GOT3 (cell line): ENCODE measurements around the gene SMYD4.
"Not testable (repeated sequence)": the region's sequence is repeated elsewhere in the genome, so short reads cannot be mapped to it uniquely, and the experiment has no call there.

Experiments used
- DNase-seq: peaks from one replicate; lab custom pipeline; 2025; ENCODE audit warnings: mixed read lengths; lab: John Stamatoyannopoulos, UW

The SMYD4 gene

GRCh38 chr17:1820528-1821252, 9.0 kb downstream of the SMYD4 start:
- no peak for DNase-seq

DNA sequence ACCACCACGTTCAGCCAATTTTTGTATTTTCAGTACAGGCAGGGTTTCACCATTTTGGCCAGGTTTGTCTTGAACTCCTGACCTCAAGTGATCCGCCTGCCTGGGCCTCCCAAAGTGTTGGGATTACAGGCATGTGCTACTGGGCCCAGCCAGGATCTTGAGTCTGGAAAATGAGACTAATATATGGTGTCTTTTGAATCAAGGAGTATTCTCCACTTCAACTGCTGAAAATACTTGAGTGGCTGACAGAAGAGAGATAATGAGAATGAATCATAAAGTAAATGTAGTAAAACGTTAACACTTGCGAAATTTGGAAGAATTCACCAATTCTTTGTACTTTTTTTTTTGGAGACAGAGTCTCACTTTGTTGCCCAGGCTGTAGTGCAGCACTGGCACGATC, 16.6 kb downstream of the SMYD4 start:
- DNase-seq, result no peak

- DNase-seq, result no peak
These were observed 19.1 kb downstream of the SMYD4 start for GRCh38 chr17:1810450-1811103.

GRCh38 chr17:1809815-1810214, 19.9 kb downstream of the SMYD4 start:
- DNase-seq, result not testable (repeated sequence)

- no peak for DNase-seq
These were observed 21.1 kb downstream of the SMYD4 start for GRCh38 chr17:1808644-1809043.

- DNase-seq, result no peak
These were observed 21.8 kb downstream of the SMYD4 start for GRCh38 chr17:1807890-1808289.

DNA sequence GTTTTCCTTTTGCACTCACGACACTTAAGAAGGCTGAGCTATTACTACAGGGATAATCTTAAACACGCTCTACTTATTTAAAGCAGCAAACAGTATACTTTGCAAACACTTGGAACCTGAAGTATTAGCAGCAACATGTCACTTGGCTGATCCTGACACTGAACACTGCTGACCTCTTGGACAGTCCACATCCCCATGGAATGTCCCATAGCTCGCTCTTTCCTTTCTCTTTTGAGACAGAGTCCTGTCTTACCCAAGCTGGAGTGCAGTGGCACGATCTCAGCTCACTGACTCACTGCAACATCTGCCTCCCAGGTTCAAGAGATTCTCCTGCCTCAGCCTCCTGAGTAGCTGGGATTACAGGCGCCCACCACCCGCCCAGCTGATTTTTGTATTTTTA, 26.4 kb downstream of the SMYD4 start:
- no peak for DNase-seq

DNA sequence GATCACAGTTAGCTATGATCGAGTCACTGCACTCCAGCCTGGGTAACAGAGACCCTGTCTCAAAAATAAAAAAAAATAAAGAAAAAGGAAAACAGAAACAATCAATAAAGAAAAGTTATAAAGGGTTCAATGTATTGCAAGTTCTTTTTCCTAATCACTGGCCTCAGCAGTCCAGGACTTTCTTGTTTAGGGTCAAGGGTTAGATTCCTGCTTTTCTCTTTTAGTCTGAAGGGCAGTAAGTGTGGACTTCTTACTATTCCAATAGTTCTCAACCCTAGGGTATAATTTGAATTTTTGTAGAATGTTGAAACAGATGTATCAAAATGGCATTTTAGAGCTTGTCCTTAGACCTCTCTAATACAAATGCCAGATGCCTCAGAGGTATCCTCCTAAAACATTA, 27.3 kb downstream of the SMYD4 start:
- no peak for DNase-seq

DNA sequence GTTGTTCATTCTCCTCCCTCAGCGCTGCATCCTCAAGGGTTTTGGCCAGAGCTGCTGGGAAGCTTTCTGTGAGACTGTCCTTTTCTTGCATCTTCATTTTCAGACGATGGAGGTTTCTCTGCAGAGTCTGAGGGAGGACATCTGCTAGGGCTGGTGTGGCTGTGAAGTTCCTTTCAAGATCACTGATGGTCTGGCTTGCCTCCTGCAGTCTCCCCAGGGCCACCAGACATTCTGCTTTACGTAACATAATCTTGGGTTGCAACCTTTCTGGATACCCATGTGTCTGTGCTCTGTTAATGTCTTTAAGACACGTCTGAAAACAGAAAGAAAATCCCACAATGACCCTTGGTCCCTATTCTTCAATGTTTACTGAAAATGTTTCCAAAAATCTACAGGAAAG, 29.0 kb downstream of the SMYD4 start:
- DNase-seq, result no peak

GRCh38 chr17:1800240-1800639, 29.5 kb downstream of the SMYD4 start:
- no peak for DNase-seq

- not testable (repeated sequence) for DNase-seq
These were observed 31.9 kb downstream of the SMYD4 start for GRCh38 chr17:1797846-1798245.

- DNase-seq, result no peak
These were observed 32.4 kb downstream of the SMYD4 start for GRCh38 chr17:1797323-1797722.

GRCh38 chr17:1796800-1797199, 32.9 kb downstream of the SMYD4 start:
- no peak for DNase-seq

DNA sequence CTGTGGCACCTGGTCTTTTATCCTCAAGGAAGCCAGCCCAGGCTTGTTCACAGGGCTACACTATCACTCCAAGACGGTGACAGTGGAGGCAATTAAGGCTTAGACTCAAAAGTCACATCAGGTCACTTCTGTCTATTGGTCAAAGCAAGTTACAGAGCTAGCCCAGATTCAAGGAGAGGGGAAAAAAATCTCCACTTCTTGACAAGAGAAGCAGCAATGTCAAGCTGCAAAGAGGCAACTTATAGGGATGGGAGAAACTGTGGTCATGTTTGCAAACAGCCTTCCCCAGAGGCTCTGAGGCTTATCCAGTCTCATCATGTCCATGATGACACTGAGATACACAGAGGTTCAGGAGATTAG, 36.3 kb downstream of the SMYD4 start:
- no peak for DNase-seq

GRCh38 chr17:1792495-1793446, 36.9 kb downstream of the SMYD4 start:
- DNase-seq, result no peak

- DNase-seq, result no peak
These were observed 39.8 kb downstream of the SMYD4 start for GRCh38 chr17:1789936-1790335.

GRCh38 chr17:1787301-1787902, 42.3 kb downstream of the SMYD4 start:
- peak; percentile 54 for DNase-seq

DNA sequence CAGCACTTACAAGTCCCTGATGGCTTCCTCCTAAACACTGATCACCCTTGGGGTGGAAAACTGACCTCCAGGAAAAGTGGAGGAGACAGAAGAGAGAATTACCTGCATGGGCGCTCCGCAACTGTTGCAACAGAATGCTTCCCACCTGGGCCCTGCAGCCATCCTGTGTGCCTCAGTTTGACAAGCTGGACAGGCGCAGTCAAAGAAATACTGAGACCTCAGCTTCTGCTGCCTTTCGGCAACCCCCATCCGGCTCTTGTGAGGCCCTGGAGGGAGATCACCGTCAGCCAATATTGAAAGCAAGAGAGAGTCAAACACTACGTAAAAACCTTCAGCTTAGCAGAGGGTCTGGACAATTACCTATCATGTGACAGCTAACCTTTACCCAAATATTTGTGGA, 43.0 kb downstream of the SMYD4 start:
- DNase-seq, result no peak

DNA sequence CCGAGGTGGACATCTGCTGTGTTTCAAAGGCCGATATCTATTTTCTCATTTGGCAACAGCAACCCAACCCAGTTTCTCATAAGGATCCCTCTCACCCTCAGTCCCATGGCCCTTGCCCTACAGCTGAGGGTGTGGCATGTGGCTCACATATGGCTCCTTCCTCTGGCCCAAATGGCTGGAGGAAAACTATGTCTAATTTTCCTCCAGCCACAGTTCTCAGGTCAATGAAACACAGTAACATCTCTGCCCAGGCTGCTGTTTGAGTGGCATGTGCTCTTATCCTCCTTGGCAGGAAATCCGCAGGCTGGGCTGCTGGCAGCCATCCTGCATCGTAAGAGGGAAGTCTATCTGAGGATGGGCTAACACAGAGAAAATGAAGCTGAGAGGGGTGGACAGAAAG, 43.8 kb downstream of the SMYD4 start:
- DNase-seq, result no peak

DNA sequence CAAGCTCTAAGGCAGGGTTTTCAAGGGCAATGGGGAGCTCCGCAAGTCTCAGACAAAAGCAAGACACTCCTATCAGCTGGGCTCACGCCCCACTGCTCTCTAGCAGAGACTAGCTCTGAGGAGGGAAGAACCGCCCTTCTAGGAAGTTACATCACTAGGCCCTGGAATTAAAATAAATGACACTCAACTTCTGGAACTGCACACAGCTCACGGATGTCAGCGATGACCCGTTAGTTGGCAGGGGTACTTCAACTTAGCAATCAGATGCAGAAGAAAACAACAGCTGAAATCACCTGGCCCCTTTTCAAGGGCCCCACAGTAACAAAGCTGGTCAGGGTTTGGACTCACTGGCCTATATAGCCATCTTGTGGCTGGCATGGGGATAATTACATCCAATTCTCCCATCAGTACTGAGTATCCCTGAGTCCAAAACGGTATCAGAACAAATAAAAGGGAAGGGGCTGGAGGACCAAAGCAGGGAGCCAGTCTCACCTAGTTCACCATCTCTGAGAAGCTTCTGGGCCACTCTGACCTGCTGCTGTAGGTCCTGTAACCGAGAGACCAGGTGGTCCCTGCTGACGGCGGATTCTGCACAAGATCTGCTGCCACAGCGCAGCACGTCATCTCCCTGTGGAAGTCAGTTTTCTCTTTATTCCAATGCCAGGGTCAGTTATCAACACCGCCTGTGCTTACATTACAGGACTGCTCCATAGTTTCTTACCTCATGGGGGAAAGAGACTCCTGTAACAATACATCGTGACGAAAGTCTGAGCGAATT, 45.7 kb downstream of the SMYD4 start:
- no peak for DNase-seq

- no peak for DNase-seq
These were observed 46.4 kb downstream of the SMYD4 start for GRCh38 chr17:1783271-1783670.

DNA sequence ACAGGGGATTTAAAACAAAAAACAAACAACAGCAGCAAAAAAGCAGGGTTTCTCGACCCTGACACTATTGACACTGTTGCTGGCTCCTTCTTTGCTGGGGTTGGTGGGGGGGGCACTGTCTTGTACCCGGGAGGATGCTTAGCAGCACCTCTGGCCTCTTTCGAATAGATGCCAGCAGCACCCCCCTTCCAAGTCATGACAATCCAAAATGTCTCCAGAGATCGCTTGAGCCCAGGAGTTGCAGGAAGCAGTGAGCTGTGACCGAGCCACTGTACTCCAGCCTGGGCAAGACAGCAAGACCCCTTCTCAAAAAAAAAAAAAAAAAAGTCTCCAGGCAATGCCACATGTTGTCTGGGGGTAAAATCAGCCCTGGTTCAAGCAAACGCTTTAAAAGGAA, 47.5 kb downstream of the SMYD4 start:
- no peak for DNase-seq
